ENCODE measurements around the gene NACAD.

Gene NACAD

GRCh38 chr7:45125193-45125904 lies 36.6 kb upstream of the NACAD start:
- H3K36me3 ChIP-seq (replicated peaks in 1 of 2; ENCODE audit: control insufficient read depth in 2 of 2, insufficient read depth in 2 of 2, low read length in 2 of 2): no peaks in the 10 kb centered on the region
- H2BK120ac ChIP-seq (ENCODE audit: low read depth, low read length): peak overlapping the region; percentile 81
- H2BK12ac ChIP-seq (ENCODE audit: low read length): peak overlapping the region; percentile 82
- H2AFZ ChIP-seq (ENCODE audit: low read length): peak overlapping the region; percentile 73
- H2BK5ac ChIP-seq (ENCODE audit: low read length): peak overlapping the region; percentile 66
- H3K4ac ChIP-seq (ENCODE audit: low read length): no peak overlapping the region
- no peak overlapping the region for H3K14ac ChIP-seq (ENCODE audit: low read length)
- H3K79me1 ChIP-seq (ENCODE audit: low read depth, low read length): peaks cover 2% of the 10 kb centered on the region
- peaks cover 0 to 16% (median 2%) of the 10 kb centered on the region in 3 experiments for H3K27me3 ChIP-seq (ENCODE audit: control insufficient read depth in 3 of 3, insufficient read depth in 3 of 3, low read depth in 1 of 3, low read length in 3 of 3)
- H2AK5ac ChIP-seq (ENCODE audit: low read depth, low read length): peak overlapping the region; percentile 92
- H3K27ac ChIP-seq (replicated peaks; ENCODE audit: low read length): no peak overlapping the region
- H4K8ac ChIP-seq (ENCODE audit: low read depth, low read length): no peak overlapping the region
- WGBS, 2 donors (ENCODE audit: extremely low coverage in 2 of 2, insufficient read length in 2 of 2, insufficient replicate concordance in 1 of 2): no CpG with 5 or more reads among the region's 11 CpGs
- peak overlapping the region; percentile 48 for H3K18ac ChIP-seq (ENCODE audit: low read length)
- H3K9ac ChIP-seq (ENCODE audit: low read depth, low read length, poor library complexity): no peak overlapping the region
- no peak overlapping the region for H4K91ac ChIP-seq (ENCODE audit: low read depth, low read length, poor library complexity)
- peak overlapping the region; percentile 88 for H2BK15ac ChIP-seq (ENCODE audit: low read length)
- no peak overlapping the region for H3K4me3 ChIP-seq (ENCODE audit: low read length in 2 of 2)
- H3K4me2 ChIP-seq (ENCODE audit: insufficient read depth, low read length, poor library complexity, severe bottlenecking): no peak overlapping the region
- H3K23ac ChIP-seq (ENCODE audit: low read depth, low read length, poor library complexity): peak overlapping the region; percentile 55
- no peak for DNase-seq (ENCODE audit: low spot score)
- H3K4me1 ChIP-seq (ENCODE audit: control insufficient read depth in 2 of 2, insufficient read depth in 1 of 2, low read depth in 1 of 2, low read length in 2 of 2): peaks cover 5 to 9% of the 10 kb centered on the region in 2 donors
- no peaks in the 10 kb centered on the region for H3K9me3 ChIP-seq (replicated peaks in 1 of 2; ENCODE audit: control insufficient read depth in 2 of 2, insufficient read depth in 1 of 2, low read depth in 1 of 2, low read length in 2 of 2)

DNA sequence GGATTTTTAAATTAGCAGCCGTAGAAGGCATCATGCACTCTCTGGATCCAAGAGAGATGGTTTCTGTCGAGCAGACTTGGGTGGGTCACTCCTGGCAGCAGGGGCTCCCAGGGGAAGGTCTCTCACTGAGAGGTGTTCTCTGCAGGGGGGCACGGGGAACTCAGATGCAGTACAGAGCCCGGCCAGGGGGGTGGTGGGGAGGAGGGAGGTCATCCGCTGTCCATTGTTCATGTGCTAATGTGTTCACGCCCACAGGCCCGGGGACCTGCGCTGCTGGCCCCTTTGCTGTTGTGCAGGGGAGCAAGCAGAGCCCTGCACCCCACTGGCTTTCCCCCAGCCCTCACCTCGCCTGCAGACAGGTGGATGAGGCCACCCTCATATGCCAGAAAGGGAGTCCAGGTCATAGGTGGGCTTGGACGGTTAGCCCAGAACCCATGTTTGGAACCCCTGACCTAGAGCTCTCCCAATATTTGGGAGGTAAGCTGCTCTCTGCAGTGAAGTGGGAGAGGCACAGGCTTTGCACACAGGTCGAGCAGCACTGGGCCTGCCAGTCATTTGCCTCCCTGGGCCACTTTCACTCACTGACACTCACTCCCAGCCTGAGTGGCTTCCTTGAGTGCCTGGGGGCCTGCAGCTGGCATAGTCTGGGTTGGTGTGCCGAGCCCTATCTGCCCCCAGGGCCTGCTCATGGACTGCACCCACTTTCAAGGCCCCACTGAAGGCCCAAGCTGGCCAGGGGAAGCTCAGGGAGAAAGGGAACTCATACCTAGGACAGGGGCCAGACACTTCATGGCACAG lies 35.3 kb upstream of the NACAD start:
- Histone ChIP-seq H3K9me3 (replicated peaks in 1 of 2; ENCODE audit: control insufficient read depth in 2 of 2, insufficient read depth in 1 of 2, low read depth in 1 of 2, low read length in 2 of 2) (no peaks in the 10 kb centered on the region), H2AK5ac (ENCODE audit: low read depth, low read length) (peak overlapping the region; percentile 88), H3K27me3 (ENCODE audit: control insufficient read depth in 3 of 3, insufficient read depth in 3 of 3, low read depth in 1 of 3, low read length in 3 of 3) (peaks cover 0 to 4% (median 2%) of the 10 kb centered on the region in 3 experiments), H3K23ac (ENCODE audit: low read depth, low read length, poor library complexity) (peak overlapping the region; percentile 61), H3K4me3 (ENCODE audit: low read length in 2 of 2) (no peak overlapping the region), H3K79me1 (ENCODE audit: low read depth, low read length) (peaks cover under 1% of the 10 kb centered on the region), H4K8ac (ENCODE audit: low read depth, low read length) (peak overlapping the region; percentile 48), H2BK12ac (ENCODE audit: low read length) (peak overlapping the region; percentile 73), H3K18ac (ENCODE audit: low read length) (peak overlapping the region; percentile 85), H3K36me3 (replicated peaks in 1 of 2; ENCODE audit: control insufficient read depth in 2 of 2, insufficient read depth in 2 of 2, low read length in 2 of 2) (no peaks in the 10 kb centered on the region), H3K4ac (ENCODE audit: low read length) (no peak overlapping the region), H3K4me2 (ENCODE audit: insufficient read depth, low read length, poor library complexity, severe bottlenecking) (no peak overlapping the region), H2BK5ac (ENCODE audit: low read length) (peak overlapping the region; percentile 39), H3K14ac (ENCODE audit: low read length) (no peak overlapping the region), H2AFZ (ENCODE audit: low read length) (peak overlapping the region; percentile 55), H2BK120ac (ENCODE audit: low read depth, low read length) (no peak overlapping the region), H3K4me1 (ENCODE audit: control insufficient read depth in 2 of 2, insufficient read depth in 1 of 2, low read depth in 1 of 2, low read length in 2 of 2) (peaks cover 5 to 9% of the 10 kb centered on the region in 2 donors), H2BK15ac (ENCODE audit: low read length) (peak overlapping the region; percentile 81), H3K9ac (ENCODE audit: low read depth, low read length, poor library complexity) (no peak overlapping the region), H3K27ac (replicated peaks; ENCODE audit: low read length) (no peak overlapping the region), H4K91ac (ENCODE audit: low read depth, low read length, poor library complexity) (no peak overlapping the region)
- DNase-seq (ENCODE audit: low spot score): no peak
- no CpG with 5 or more reads among the region's 12 CpGs for WGBS, 2 donors (ENCODE audit: extremely low coverage in 2 of 2, insufficient read length in 2 of 2, insufficient replicate concordance in 1 of 2)

- H4K91ac ChIP-seq (ENCODE audit: low read depth, low read length, poor library complexity): no peak overlapping the region
- no peak overlapping the region for H3K4me3 ChIP-seq (ENCODE audit: low read length in 2 of 2)
- peaks cover 0 to 3% (median 2%) of the 10 kb centered on the region in 3 experiments for H3K27me3 ChIP-seq (ENCODE audit: control insufficient read depth in 3 of 3, insufficient read depth in 3 of 3, low read depth in 1 of 3, low read length in 3 of 3)
- no peaks in the 10 kb centered on the region for H3K79me1 ChIP-seq (ENCODE audit: low read depth, low read length)
- H2AFZ ChIP-seq (ENCODE audit: low read length): peak overlapping the region; percentile 55
- H2AK5ac ChIP-seq (ENCODE audit: low read depth, low read length): peak overlapping the region; percentile 73
- H3K36me3 ChIP-seq (replicated peaks in 1 of 2; ENCODE audit: control insufficient read depth in 2 of 2, insufficient read depth in 2 of 2, low read length in 2 of 2): no peaks in the 10 kb centered on the region
- no CpG with 5 or more reads among the region's 16 CpGs for WGBS, 2 donors (ENCODE audit: extremely low coverage in 2 of 2, insufficient read length in 2 of 2, insufficient replicate concordance in 1 of 2)
- peak overlapping the region; percentile 61 for H3K23ac ChIP-seq (ENCODE audit: low read depth, low read length, poor library complexity)
- no peaks in the 10 kb centered on the region for H3K9me3 ChIP-seq (replicated peaks in 1 of 2; ENCODE audit: control insufficient read depth in 2 of 2, insufficient read depth in 1 of 2, low read depth in 1 of 2, low read length in 2 of 2)
- no peak overlapping the region for H2BK12ac ChIP-seq (ENCODE audit: low read length)
- peak overlapping the region; percentile 83 for H2BK15ac ChIP-seq (ENCODE audit: low read length)
- no peak overlapping the region for H3K4me2 ChIP-seq (ENCODE audit: insufficient read depth, low read length, poor library complexity, severe bottlenecking)
- H3K4ac ChIP-seq (ENCODE audit: low read length): no peak overlapping the region
- H3K27ac ChIP-seq (replicated peaks; ENCODE audit: low read length): no peak overlapping the region
- peak overlapping the region; percentile 72 for H3K18ac ChIP-seq (ENCODE audit: low read length)
- no peak overlapping the region for H4K8ac ChIP-seq (ENCODE audit: low read depth, low read length)
- no peak overlapping the region for H3K14ac ChIP-seq (ENCODE audit: low read length)
- H3K9ac ChIP-seq (ENCODE audit: low read depth, low read length, poor library complexity): peak overlapping the region; percentile 30
- H2BK5ac ChIP-seq (ENCODE audit: low read length): no peak overlapping the region
- no peak overlapping the region for H2BK120ac ChIP-seq (ENCODE audit: low read depth, low read length)
- DNase-seq (ENCODE audit: low spot score): no peak
- H3K4me1 ChIP-seq (ENCODE audit: control insufficient read depth in 2 of 2, insufficient read depth in 1 of 2, low read depth in 1 of 2, low read length in 2 of 2): peaks cover 5 to 9% of the 10 kb centered on the region in 2 donors
These were observed 34.4 kb upstream of the NACAD start for GRCh38 chr7:45122975-45123860.

Data from neuronal stem cell (in vitro differentiated cells).